HUES6 (cell line): ENCODE measurements around the gene ST3GAL2.
"Not testable (repeated sequence)": the region's sequence is repeated elsewhere in the genome, so short reads cannot be mapped to it uniquely, and the experiment has no call there.

Experiments
- H3K27ac ChIP-seq: 2 replicates; pipeline ENCODE4 v1.7.0; 2013; ENCODE audit warnings: low read depth, mild to moderate bottlenecking, low read length, inconsistent platforms
- H3K27me3 ChIP-seq: 2 replicates; pipeline ENCODE4 v1.6.1; 2013; ENCODE audit warnings: low read length; ENCODE audit not compliant: control insufficient read depth, insufficient read depth
- H3K36me3 ChIP-seq: 2 replicates; pipeline ENCODE4 v1.6.1; 2013; ENCODE audit warnings: low read length; ENCODE audit not compliant: control insufficient read depth, insufficient read depth
- H3K4me1 ChIP-seq: 2 replicates; pipeline ENCODE4 v1.6.1; 2013; ENCODE audit warnings: low read length; ENCODE audit not compliant: control insufficient read depth, insufficient read depth
- H3K4me3 ChIP-seq: 2 replicates; pipeline ENCODE4 v1.5.1; 2013; ENCODE audit warnings: low read depth, low read length
- H3K9ac ChIP-seq: one replicate; pipeline ENCODE4 v1.6.1; 2013; ENCODE audit warnings: mild to moderate bottlenecking, low read length
- H3K9me3 ChIP-seq: 2 replicates; pipeline ENCODE4 v1.6.1; 2013; ENCODE audit warnings: low read depth, low read length; ENCODE audit not compliant: control insufficient read depth, insufficient read depth

ST3GAL2 gene

DNA sequence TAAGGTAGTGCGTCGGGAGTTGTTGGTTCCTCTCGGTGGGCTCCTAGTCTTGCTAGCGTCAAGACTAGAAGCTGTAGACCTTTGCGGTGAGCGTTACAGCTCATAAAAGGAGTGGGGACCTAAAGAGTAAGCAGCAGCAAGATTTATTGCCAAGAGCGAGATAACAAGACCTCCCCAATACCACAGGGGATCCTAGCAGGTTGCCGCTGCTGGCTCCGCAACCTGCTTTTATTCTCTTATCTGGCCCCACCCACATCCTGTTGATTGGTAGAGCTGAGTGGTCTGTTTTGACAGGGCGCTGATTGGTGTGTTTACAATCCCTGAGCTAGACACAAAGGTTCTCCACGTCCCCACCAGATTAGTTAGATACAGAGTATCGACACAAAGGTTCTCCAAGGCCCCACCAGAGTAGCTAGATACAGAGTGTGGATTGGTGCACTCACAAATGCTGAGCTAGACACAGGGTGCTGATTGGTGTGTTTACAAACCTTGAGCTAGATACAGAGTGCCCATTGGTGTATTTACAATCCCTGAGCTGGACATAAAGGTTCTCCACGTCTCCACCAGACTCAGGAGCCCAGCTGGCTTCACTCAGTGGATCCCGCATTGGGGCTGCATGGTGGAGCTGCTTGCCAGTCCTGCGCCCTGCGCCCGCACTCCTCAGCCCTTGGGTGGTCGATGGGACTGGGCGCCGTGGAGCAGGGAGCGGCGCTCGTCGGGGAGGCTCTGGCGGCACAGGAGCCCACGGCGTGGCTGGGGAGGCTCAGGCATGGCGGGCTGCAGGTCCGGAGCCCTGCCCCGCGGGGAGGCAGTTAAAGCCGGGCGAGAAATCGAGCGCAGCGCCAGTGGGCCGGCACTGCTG, 11.5 kb upstream of the ST3GAL2 start:
- not testable (repeated sequence) for H3K9me3 ChIP-seq, H3K9ac ChIP-seq, H3K27ac ChIP-seq, H3K27me3 ChIP-seq, H3K36me3 ChIP-seq, H3K4me3 ChIP-seq
- peaks cover 12% of the 10 kb centered on the region for H3K4me1 ChIP-seq

DNA sequence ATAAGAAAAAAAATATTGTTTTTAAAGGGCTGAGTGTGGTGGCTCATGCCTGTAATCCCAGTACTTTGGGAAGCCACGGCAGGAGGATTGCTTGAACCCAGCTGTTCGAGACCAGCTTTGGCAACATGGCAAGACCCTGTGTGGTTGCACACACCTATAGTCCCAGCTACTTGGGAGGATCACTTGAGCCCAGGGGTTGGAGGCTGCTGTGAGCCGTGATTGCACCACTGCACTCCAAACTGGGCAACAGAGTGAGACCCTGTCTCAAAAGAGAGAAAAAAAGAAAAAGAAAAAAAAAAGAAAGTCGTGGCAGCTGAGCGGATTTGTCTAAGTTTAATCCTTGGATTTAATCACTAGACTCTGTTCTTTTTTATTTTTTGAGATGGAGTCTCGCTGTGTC, 9.2 kb upstream of the ST3GAL2 start:
- Histone ChIP-seq H3K4me3 (no peak overlapping the region), H3K27ac (no peak overlapping the region), H3K9ac (no peak overlapping the region), H3K36me3 (no peaks in the 10 kb centered on the region), H3K4me1 (peaks cover 5% of the 10 kb centered on the region), H3K9me3 (no peaks in the 10 kb centered on the region), H3K27me3 (no peaks in the 10 kb centered on the region)

DNA sequence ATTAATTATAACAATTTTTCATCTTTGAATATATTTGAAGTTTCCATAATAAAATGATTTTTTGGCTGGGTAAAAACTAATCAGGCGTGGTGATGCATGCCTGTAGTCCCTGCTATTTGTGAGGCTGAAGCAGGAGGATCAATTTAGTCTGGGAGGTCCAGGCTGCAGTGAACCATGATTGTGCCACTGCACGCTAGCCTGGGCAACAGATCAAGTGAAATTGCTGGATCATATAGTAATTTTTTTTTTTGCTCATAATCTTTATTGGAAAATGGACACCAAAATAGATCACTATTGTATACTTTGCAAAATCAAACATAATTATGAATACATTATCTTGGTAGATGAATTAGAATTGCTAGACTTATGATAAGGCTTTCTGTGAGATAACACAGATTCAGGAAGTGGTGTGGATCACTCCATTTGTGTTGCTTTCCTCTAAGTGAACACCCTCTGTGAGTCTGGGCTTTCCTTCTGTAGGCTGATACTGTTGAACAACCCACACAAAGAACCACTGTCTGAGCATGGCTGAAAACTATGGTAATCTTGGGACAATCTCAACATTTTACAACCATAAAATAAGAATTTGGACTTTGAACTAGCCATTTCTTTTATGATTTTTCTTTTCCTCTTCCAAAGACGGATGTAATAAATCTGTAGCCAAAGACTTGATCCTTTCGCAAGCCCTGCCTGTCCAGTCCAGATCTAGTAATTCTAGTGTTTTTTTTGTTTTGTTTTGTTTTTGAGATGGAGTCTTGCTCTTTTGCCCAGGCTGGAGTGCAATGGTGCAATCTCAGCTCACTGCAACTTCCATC, 5.6 kb upstream of the ST3GAL2 start:
- Histone ChIP-seq H3K36me3 (no peaks in the 10 kb centered on the region), H3K4me1 (peaks cover 14% of the 10 kb centered on the region), H3K27ac (no peak overlapping the region), H3K4me3 (no peak overlapping the region), H3K27me3 (no peaks in the 10 kb centered on the region), H3K9ac (no peak overlapping the region), H3K9me3 (no peaks in the 10 kb centered on the region)

DNA sequence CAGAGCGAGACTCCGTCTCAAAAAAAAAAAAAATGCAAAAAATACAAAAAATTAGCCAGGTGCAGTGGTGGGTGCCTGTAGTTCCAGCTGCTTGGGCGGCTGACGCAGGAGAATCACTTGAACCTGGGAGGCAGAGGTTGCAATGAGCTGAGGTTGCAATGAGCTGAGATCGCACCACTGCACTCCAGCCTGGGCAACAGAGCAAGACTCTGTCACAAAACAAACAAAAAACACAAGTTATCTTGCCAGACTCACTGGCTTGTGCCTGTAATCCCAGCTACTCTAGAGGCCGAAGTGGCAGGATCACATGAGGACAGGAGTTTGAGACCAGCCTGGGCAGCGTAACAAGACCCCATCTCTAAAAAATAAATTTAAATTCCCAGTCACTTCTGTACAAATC, 3.4 kb upstream of the ST3GAL2 start:
- peaks cover 22% of the 10 kb centered on the region for H3K4me1 ChIP-seq

DNA sequence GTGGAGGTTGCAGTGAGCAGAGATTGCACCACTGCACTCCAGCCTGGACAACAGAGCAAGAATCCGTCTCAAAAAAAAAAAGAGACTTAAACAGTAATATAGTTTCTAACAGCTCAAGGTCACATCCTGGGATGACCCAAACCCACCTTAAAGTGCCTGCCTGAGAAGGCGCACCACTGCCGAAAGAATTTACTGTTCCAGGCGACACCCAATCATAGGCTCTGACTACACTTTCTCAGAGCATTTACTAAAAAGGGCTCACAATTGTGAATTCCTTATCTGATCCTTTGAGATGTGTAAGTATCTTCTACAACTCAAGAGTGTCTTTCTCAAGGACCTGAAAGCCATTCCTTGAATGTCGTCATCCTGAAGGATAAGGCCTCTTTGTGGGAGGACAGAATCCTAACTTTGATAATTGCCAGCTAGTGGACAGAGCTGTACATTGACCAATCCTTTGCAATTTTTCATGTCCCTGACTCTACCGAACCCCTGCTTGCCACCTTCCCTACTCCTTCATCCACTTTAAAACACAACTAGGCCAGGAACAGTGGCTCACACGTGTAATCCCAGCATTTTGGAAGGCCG, 2.6 kb upstream of the ST3GAL2 start:
- Histone ChIP-seq H3K9me3 (no peaks in the 10 kb centered on the region), H3K27me3 (no peaks in the 10 kb centered on the region), H3K36me3 (no peaks in the 10 kb centered on the region), H3K27ac (no peak overlapping the region), H3K4me3 (no peak overlapping the region), H3K4me1 (peaks cover 26% of the 10 kb centered on the region), H3K9ac (no peak overlapping the region)

More for the DNA sequence above, 3.4 kb upstream of the ST3GAL2 start:
- H3K36me3 ChIP-seq: no peaks in the 10 kb centered on the region
- H3K9ac ChIP-seq: no peak overlapping the region
- H3K9me3 ChIP-seq: no peaks in the 10 kb centered on the region
- H3K27ac ChIP-seq: no peak overlapping the region
- H3K4me3 ChIP-seq: no peak overlapping the region
- H3K27me3 ChIP-seq: no peaks in the 10 kb centered on the region

DNA sequence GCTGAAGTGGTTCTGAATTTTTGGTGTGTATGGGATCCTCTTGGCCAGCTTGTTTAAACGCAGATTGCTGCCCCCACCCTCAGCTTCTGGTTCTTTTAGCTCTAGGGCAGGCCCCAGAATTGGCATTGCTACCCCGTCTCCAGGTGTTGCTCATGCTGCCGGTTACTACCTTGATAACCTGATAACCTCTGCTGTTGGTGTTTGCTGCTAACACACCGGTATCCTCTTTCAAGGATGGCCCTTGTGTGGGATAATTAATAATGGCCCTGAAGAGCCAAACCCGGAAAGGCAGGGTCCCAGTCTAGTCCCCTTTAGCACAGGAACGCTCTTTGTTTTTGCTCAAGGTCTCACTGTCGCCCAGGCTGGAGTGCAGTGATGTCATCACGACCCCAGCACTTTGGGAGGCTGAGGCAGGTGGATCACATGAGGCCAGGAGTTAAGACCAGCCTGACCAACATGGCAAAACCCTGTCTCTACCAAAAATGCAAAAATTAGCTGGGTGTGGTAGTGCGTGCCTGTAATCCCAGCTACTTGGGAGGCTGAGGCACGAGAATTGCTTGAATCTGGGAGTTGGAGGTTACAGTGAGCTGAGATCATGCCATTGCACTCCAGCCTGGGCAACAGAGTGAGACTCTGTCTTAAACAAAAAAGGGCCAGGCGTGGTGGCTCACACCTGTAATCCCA, 1.3 kb upstream of the ST3GAL2 start:
- Histone ChIP-seq H3K4me1 (peaks cover 31% of the 10 kb centered on the region), H3K9me3 (no peaks in the 10 kb centered on the region), H3K4me3 (peak overlapping the region; percentile 68), H3K36me3 (no peaks in the 10 kb centered on the region), H3K9ac (no peak overlapping the region), H3K27me3 (no peaks in the 10 kb centered on the region), H3K27ac (no peak overlapping the region)

DNA sequence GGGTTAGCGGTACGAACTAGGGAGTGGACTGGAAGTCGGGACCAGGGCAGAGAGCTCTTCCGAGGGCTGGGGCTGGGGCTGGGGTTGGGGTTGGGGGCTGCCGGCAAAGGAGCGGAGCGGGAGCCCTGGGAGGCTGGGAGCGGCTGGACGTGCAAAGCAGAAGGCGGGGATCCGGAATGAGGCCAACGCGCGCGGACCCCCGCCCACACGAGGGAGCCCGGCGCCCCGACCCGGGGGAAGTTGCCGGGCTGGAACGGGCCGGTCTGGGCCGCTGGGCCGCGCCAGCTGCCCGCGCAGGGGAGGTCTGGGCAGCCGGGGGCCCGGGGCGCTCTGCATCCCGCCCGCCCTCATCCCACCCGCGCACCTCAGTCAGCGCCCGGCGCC, 323 bp downstream of the ST3GAL2 start:
- Histone ChIP-seq H3K27ac (no peak overlapping the region), H3K9me3 (no peaks in the 10 kb centered on the region)

DNA sequence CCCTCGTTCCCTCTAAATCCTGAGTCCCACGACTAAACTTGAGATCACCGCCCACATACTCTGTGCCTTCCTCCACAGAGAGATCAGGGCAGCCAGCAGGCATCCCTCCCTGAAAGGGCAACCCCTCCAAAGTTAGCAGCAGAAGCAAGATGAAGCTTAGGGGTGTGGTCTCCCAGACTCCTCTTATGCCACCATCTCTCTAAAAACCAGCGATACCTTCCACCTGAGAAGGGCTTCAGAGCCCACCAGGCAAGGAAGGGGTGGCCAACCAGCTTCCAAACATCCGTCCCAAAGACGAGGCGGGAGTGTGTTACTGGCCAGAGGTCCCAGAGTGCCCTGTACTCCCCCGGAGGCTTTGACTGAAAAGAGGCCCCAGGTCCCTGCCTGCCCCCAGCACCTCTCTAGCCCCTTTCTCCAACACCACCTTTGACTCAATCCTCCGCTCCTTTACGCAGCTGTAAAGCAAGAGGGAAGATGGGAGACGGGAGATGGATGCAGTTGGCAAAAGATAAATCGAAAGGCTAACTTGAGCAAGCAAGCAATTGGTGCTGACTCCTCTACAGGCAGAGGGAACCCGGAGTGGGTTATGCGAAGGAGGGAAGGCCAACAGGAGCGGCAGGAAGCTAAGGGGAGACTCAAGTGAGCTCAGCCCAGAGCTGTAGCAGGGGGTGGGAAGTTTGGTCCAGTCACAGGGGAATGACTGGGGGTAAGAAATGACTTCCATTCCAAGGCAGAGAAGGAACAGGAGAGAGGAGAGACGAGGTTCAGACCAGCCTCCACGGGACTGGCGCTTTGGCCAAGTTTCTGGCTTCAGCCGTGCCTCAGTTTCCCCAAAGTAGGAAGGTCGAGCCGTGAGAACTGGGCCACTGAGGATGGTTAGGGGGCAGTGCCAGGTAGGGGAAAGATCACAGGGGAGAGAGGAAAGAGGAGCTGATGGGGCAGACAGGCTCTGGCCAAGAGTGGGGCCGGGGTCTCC, 1.0 kb downstream of the ST3GAL2 start:
- H3K9me3 ChIP-seq: no peaks in the 10 kb centered on the region
- peak overlapping the region; percentile 68 for H3K4me3 ChIP-seq
- H3K27ac ChIP-seq: peak overlapping the region; percentile 12; the same call in 1 of the 2 replicates
- peak overlapping the region; percentile 58 for H3K9ac ChIP-seq
- H3K4me1 ChIP-seq: peaks cover 45% of the 10 kb centered on the region
- no peaks in the 10 kb centered on the region for H3K27me3 ChIP-seq
- H3K36me3 ChIP-seq: peaks cover 6% of the 10 kb centered on the region; the same call in 1 of the 2 replicates

More for the DNA sequence above, 323 bp downstream of the ST3GAL2 start:
- Histone ChIP-seq H3K27me3 (no peaks in the 10 kb centered on the region), H3K9ac (peak overlapping the region; percentile 58), H3K4me3 (peak overlapping the region; percentile 68), H3K36me3 (peaks cover 6% of the 10 kb centered on the region; the same call in 1 of the 2 replicates), H3K4me1 (peaks cover 38% of the 10 kb centered on the region)

DNA sequence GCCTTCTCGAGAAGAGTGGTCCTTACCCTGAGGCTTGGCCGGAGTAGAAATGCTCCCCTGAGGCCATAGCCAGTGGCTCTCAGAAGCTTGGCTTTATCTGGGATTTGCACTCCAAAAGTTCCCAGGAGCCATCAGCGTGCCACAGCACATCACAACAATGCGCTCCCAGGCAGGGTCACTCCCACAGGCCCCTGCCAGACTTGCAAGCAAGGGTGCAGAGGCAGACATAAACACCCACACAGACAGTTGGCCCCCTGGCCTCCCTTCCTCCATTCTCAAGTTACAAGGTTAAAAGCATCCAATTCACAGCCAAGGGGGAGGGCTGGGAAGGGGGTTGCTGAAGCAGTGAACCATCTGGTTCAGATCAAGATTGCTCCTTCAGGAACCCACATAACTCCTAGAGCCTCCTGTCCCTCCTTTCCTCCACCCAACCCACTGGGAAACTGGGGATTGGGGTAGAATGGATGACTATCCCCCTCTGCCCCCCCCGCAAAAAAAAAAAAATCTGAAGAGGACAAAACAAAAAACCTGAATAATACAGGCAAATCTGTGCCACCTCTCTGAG, 1.8 kb downstream of the ST3GAL2 start:
- peaks cover 52% of the 10 kb centered on the region for H3K4me1 ChIP-seq
- peak overlapping the region; percentile 58 for H3K9ac ChIP-seq
- H3K9me3 ChIP-seq: no peaks in the 10 kb centered on the region
- H3K4me3 ChIP-seq: peak overlapping the region; percentile 68
- H3K36me3 ChIP-seq: peaks cover 6% of the 10 kb centered on the region; the same call in 1 of the 2 replicates
- H3K27me3 ChIP-seq: no peaks in the 10 kb centered on the region
- H3K27ac ChIP-seq: peak overlapping the region; percentile 12; the same call in 1 of the 2 replicates
